Measurements from ENCODE around the gene LRTM2. TPM values are rescaled to one million over a fixed set of nuclear protein-coding genes. Genes with fewer than 3 reads are reported as not detected.

LRTM2 gene
- total RNA-seq, 1 experiment from 2014 or later = 0.07 TPM

DNA sequence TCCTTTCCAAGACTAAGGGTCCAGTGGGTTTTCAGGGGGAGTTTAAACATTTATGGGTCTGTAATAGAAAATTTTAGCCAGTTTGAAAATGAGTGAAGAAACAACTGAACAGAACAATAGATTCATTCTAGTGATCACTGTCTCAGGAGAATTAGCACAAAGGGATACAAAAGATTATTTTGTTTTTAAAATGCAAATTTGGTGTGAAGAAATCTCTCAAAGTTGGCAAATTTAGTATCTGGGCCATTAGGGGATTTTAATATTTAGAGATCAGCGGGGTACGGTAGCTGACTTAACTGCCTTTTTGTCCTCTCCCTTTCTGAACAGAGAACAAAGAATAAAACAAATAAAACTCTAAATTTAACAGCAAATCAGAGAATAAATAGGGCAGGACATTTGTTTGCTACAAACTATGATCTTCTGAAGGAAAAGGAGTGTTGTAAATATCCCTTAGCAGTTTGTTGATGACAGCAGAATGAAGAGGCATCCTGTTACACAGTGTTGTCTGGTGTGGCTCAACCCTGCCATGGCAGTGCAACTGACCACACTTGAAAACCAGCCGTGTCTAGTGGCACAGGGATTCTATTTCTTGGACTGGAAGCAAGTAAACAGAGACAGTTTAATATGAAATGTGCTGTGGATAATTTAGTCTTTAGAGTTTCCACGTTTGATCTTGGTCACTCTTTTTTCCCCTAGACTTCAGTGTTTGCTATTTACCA is 46.3 kb upstream of the LRTM2 start:
- DNase-seq (ENCODE audit: low read depth, low spot score) (no peak), ATAC-seq (no peak)
- no peaks in the 10 kb centered on the region for H4K20me1 ChIP-seq (ENCODE audit: insufficient read depth)
- BruUV-seq (replicated peaks) = no TSS peak
- H3K36me3 ChIP-seq (ENCODE audit: control insufficient read depth in 1 of 2, insufficient read depth in 2 of 2, low read length in 2 of 2) = peaks cover 9 to 10% of the 10 kb centered on the region in 2 experiments; a peak in 3 of 4 replicates
- TF ChIP-seq CBX3 (IDR thresholded peaks at IDR 0.05; ENCODE audit: low read depth) (no peak), TCF7L2 (IDR thresholded peaks at IDR 0.05; ENCODE audit: borderline replicate concordance, extremely low read depth, insufficient read depth, insufficient read length) (no peak), YY1 (IDR thresholded peaks at IDR 0.05; ENCODE audit: extremely low read depth, insufficient replicate concordance, low read depth, low read length) (no peak), EZH2phosphoT487 (IDR thresholded peaks at IDR 0.05; ENCODE audit: borderline replicate concordance) (no peak), EZH2 (IDR thresholded peaks at IDR 0.05) (no peak), ZNF274 (IDR thresholded peaks at IDR 0.05; ENCODE audit: low read depth, low read length) (no peak), POLR2A (IDR thresholded peaks at IDR 0.05; ENCODE audit: borderline replicate concordance, extremely low read depth, insufficient read depth, insufficient read length) (no peak), EGR1 (IDR thresholded peaks at IDR 0.05; ENCODE audit: low read depth) (no peak), RAD21 (IDR thresholded peaks at IDR 0.05; ENCODE audit: low read depth) (no peak), SRF (IDR thresholded peaks at IDR 0.05; ENCODE audit: low read depth) (no peak), ZFX (IDR thresholded peaks at IDR 0.05) (no peak)
- TF ChIP-seq, protein P1, sequence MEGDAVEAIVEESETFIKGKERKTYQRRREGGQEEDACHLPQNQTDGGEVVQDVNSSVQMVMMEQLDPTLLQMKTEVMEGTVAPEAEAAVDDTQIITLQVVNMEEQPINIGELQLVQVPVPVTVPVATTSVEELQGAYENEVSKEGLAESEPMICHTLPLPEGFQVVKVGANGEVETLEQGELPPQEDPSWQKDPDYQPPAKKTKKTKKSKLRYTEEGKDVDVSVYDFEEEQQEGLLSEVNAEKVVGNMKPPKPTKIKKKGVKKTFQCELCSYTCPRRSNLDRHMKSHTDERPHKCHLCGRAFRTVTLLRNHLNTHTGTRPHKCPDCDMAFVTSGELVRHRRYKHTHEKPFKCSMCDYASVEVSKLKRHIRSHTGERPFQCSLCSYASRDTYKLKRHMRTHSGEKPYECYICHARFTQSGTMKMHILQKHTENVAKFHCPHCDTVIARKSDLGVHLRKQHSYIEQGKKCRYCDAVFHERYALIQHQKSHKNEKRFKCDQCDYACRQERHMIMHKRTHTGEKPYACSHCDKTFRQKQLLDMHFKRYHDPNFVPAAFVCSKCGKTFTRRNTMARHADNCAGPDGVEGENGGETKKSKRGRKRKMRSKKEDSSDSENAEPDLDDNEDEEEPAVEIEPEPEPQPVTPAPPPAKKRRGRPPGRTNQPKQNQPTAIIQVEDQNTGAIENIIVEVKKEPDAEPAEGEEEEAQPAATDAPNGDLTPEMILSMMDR (IDR thresholded peaks at IDR 0.05 in 2 of 3, conservative IDR thresholded peaks at IDR 0.05 in 1 of 3; ENCODE audit: borderline replicate concordance in 1 of 3, insufficient read depth in 1 of 3, low read depth in 2 of 3, low read length in 2 of 3) = no peak
- TF ChIP-seq, protein P2, sequence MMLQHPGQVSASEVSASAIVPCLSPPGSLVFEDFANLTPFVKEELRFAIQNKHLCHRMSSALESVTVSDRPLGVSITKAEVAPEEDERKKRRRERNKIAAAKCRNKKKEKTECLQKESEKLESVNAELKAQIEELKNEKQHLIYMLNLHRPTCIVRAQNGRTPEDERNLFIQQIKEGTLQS (IDR thresholded peaks at IDR 0.05) = no peak
- H3K27me3 ChIP-seq (ENCODE audit: insufficient read depth, low read length) = no peaks in the 10 kb centered on the region
- POLR2A ChIA-PET = no interaction called here
- RAD21 ChIA-PET (ENCODE audit: low non-redundant PET in 1 of 2, low total read pairs in 2 of 2, uncharacterized antibody in 2 of 2, unreplicated experiment in 2 of 2) = no interaction called here
- no peak overlapping the region for H3K9ac ChIP-seq (ENCODE audit: low read length)
- no peak overlapping the region for H3K4me2 ChIP-seq (ENCODE audit: low read length)
- intact Hi-C loops (cut with micrococcal nuclease) = no loop called here
- H3K9me3 ChIP-seq (ENCODE audit: control insufficient read depth in 1 of 2, insufficient read depth in 1 of 2, low read depth in 1 of 2, low read length in 2 of 2) = no peaks in the 10 kb centered on the region
- no peak overlapping the region for H3K27ac ChIP-seq (ENCODE audit: low read depth, low read length)
- CTCF ChIA-PET = no interaction called here
- H3K79me2 ChIP-seq (ENCODE audit: insufficient read depth, low read length) = peaks cover 65% of the 10 kb centered on the region
- peaks cover 2 to 10% of the 10 kb centered on the region in 2 experiments; a peak in 2 of 4 replicates for H3K4me1 ChIP-seq (ENCODE audit: control insufficient read depth in 1 of 2, insufficient read depth in 2 of 2, low read length in 2 of 2)
- H3K9me2 ChIP-seq (ENCODE audit: insufficient read depth) = no peaks in the 10 kb centered on the region
- H2AFZ ChIP-seq (ENCODE audit: low read depth, low read length, poor library complexity, severe bottlenecking) = no peak overlapping the region
- H3K4me3 ChIP-seq (replicated peaks in 1 of 2; ENCODE audit: low read depth in 1 of 2, low read length in 2 of 2) = no peak overlapping the region
